Thyroid gland (tissue), 4 donors: ENCODE measurements around the gene ZKSCAN2.

Experiments used
- CTCF ChIP-seq, 6 experiments: fragments of 200-600 bp in 3 of 6; fragments of 450-650 bp in 3 of 6; sonication (generic) in 3 of 6; IDR thresholded peaks; one replicate each; pipeline ENCODE4 v1.5.1; 2016 to 2019; ENCODE audit warnings: antibody characterized with exemption in 6 of 6, mild to moderate bottlenecking in 2 of 6, inconsistent platforms in 1 of 6, moderate library complexity in 1 of 6
- POLR2A ChIP-seq, 2 donors: fragments of 450-650 bp; IDR thresholded peaks; one replicate each; pipeline ENCODE4 v1.6.1; 2017; ENCODE audit warnings: antibody characterized with exemption in 2 of 2, mild to moderate bottlenecking in 2 of 2, moderate library complexity in 1 of 2

- TF ChIP-seq CTCF (IDR thresholded peaks at IDR 0.05): no peak
- no peak for TF ChIP-seq POLR2A (IDR thresholded peaks at IDR 0.05)
Measured at GRCh38 chr16:25198021-25198420, 59.6 kb downstream of the ZKSCAN2 start.
